ENCODE results near the gene CCNY. TPM values are rescaled to one million over a fixed set of nuclear protein-coding genes. Genes with fewer than 3 reads are reported as not detected.

CCNY gene
- total RNA-seq, 3 donors from 2014 or later = 48.6 to 64.4 (median 51.5) TPM

GRCh38 chr10:35388682-35389081 lies 52.4 kb downstream of the CCNY start:
- ATAC-seq (no peak), DNase-seq (no peak)
- H3K36me3 ChIP-seq (ENCODE audit: low read depth) = no peaks in the 10 kb centered on the region
- H3K4me3 ChIP-seq = no peak overlapping the region
- TF ChIP-seq, protein P1, sequence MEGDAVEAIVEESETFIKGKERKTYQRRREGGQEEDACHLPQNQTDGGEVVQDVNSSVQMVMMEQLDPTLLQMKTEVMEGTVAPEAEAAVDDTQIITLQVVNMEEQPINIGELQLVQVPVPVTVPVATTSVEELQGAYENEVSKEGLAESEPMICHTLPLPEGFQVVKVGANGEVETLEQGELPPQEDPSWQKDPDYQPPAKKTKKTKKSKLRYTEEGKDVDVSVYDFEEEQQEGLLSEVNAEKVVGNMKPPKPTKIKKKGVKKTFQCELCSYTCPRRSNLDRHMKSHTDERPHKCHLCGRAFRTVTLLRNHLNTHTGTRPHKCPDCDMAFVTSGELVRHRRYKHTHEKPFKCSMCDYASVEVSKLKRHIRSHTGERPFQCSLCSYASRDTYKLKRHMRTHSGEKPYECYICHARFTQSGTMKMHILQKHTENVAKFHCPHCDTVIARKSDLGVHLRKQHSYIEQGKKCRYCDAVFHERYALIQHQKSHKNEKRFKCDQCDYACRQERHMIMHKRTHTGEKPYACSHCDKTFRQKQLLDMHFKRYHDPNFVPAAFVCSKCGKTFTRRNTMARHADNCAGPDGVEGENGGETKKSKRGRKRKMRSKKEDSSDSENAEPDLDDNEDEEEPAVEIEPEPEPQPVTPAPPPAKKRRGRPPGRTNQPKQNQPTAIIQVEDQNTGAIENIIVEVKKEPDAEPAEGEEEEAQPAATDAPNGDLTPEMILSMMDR (IDR thresholded peaks at IDR 0.05) = no peak
- peaks cover 8% of the 10 kb centered on the region for H3K4me1 ChIP-seq (ENCODE audit: low read depth)
- H3K9me3 ChIP-seq = peaks cover 19% of the 10 kb centered on the region
- intact Hi-C loops (cut with DNase I, micrococcal nuclease) = no loop called here

DNA sequence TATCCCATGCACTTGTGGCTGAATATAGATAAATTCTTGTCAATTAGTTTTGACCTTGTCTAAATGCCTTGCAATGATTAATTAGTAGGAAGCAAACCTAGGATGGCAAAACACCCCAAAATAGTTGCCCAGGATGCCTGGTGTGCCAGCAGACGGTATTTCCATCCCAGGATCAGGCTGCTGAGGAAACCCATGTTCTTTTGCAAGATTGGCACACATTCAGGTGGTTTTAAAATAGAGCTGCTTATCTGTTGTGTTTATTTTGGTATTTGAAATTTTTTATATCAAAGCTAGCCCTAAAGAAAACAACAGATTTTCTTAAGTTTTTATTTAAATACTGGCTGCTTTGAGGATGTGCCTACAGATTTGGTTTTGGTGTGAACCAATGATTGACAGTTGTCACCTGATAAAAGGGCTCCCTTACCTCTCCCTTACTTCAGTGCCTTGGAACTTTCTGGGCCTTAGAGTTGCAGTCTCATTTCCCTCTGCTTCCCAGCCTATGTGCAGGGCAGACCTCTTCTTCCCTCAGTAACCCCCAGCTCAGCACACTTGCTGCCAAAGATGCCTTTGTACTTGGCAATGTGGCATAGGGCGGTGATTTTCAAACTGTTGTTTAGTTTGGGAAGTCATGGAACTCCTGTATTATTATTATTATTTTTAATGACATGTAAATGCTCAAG lies 54.0 kb downstream of the CCNY start:
- no peak overlapping the region for H3K4me3 ChIP-seq
- DNase-seq (no peak), ATAC-seq (no peak)
- H3K36me3 ChIP-seq (ENCODE audit: low read depth) = no peaks in the 10 kb centered on the region
- H3K9me3 ChIP-seq = peaks cover 19% of the 10 kb centered on the region
- peaks cover 8% of the 10 kb centered on the region for H3K4me1 ChIP-seq (ENCODE audit: low read depth)
- TF ChIP-seq, protein P1 (IDR thresholded peaks at IDR 0.05) = no peak
- intact Hi-C loops (cut with DNase I, micrococcal nuclease) = no loop called here

GRCh38 chr10:35390843-35391152 lies 54.5 kb downstream of the CCNY start:
- DNase-seq (no peak), ATAC-seq (no peak)
- Histone ChIP-seq H3K9me3 (peaks cover 19% of the 10 kb centered on the region), H3K36me3 (ENCODE audit: low read depth) (no peaks in the 10 kb centered on the region), H3K4me1 (ENCODE audit: low read depth) (peaks cover 8% of the 10 kb centered on the region), H3K4me3 (no peak overlapping the region)
- TF ChIP-seq, protein P1 (IDR thresholded peaks at IDR 0.05) = no peak
- intact Hi-C loops (cut with DNase I, micrococcal nuclease) = no loop called here

GRCh38 chr10:35391153-35391953 lies 55.0 kb downstream of the CCNY start:
- no peak overlapping the region for H3K4me3 ChIP-seq
- peaks cover 19% of the 10 kb centered on the region for H3K9me3 ChIP-seq
- no peak for ATAC-seq
- intact Hi-C loops (cut with DNase I, micrococcal nuclease) = no loop called here
- no peak for DNase-seq
- TF ChIP-seq, protein P1 (IDR thresholded peaks at IDR 0.05) = no peak
- H3K36me3 ChIP-seq (ENCODE audit: low read depth) = no peaks in the 10 kb centered on the region
- H3K4me1 ChIP-seq (ENCODE audit: low read depth) = peaks cover 7% of the 10 kb centered on the region

GRCh38 chr10:35391954-35392262 lies 55.6 kb downstream of the CCNY start:
- Histone ChIP-seq H3K4me1 (ENCODE audit: low read depth) (peaks cover 1% of the 10 kb centered on the region), H3K36me3 (ENCODE audit: low read depth) (no peaks in the 10 kb centered on the region), H3K4me3 (no peak overlapping the region), H3K9me3 (peaks cover 19% of the 10 kb centered on the region)
- ATAC-seq (no peak), DNase-seq (no peak)
- intact Hi-C loops (cut with DNase I, micrococcal nuclease) = no loop called here
- TF ChIP-seq, protein P1 (IDR thresholded peaks at IDR 0.05) = no peak

Measured in mucosa of descending colon (tissue), 3 donors.